Measurements from ENCODE around the gene GBE1. TPM values are rescaled to one million over a fixed set of nuclear protein-coding genes. Genes with fewer than 3 reads are reported as not detected.

GBE1 gene
- total and polyA plus RNA-seq, 11 donors: 32.3 to 204 (median 95.9) TPM

- H3K27me3 ChIP-seq: no peaks in the 10 kb centered on the region
- H3K9me3 ChIP-seq: no peaks in the 10 kb centered on the region
- intact Hi-C loops (cut with DNase I): no loop called here
- TF ChIP-seq POLR2A (IDR thresholded peaks at IDR 0.05) (no peak), CTCF (IDR thresholded peaks at IDR 0.05) (no peak)
- ATAC-seq (no peak), DNase-seq (no peak)
- H3K27ac ChIP-seq: no peak overlapping the region
- H3K36me3 ChIP-seq: no peaks in the 10 kb centered on the region
- no peaks in the 10 kb centered on the region for H3K4me1 ChIP-seq
- H3K4me3 ChIP-seq: no peak overlapping the region
- 87 to 98% (median 96%) methylated on average over 3 of the region's 3 CpGs for WGBS, 4 donors
These were observed 293.1 kb downstream of the GBE1 start for GRCh38 chr3:81468391-81468790.

- DNase-seq (no peak), ATAC-seq (no peak)
- intact Hi-C loops (cut with DNase I): no loop called here
- no peaks in the 10 kb centered on the region for H3K9me3 ChIP-seq
- WGBS, 4 donors: 95 to 100% (median 99%) methylated on average over 1 of the region's 1 CpG
- H3K27me3 ChIP-seq: no peaks in the 10 kb centered on the region
- no peaks in the 10 kb centered on the region for H3K4me1 ChIP-seq
- no peaks in the 10 kb centered on the region for H3K36me3 ChIP-seq
- no peak for TF ChIP-seq POLR2A (IDR thresholded peaks at IDR 0.05)
- TF ChIP-seq CTCF (IDR thresholded peaks at IDR 0.05): no peak
- no peak overlapping the region for H3K4me3 ChIP-seq
- no peak overlapping the region for H3K27ac ChIP-seq
These were observed 295.3 kb downstream of the GBE1 start for GRCh38 chr3:81466201-81466560.

GRCh38 chr3:81465510-81466200 lies 295.8 kb downstream of the GBE1 start:
- Histone ChIP-seq H3K36me3 (no peaks in the 10 kb centered on the region), H3K4me3 (no peak overlapping the region), H3K9me3 (no peaks in the 10 kb centered on the region), H3K4me1 (no peaks in the 10 kb centered on the region), H3K27me3 (no peaks in the 10 kb centered on the region), H3K27ac (no peak overlapping the region)
- TF ChIP-seq POLR2A (IDR thresholded peaks at IDR 0.05): no peak
- intact Hi-C loops (cut with DNase I): no loop called here
- ATAC-seq: no peak
- no peak for DNase-seq
- WGBS, 4 donors: 74 to 84% (median 75%) methylated on average over 7 of the region's 7 CpGs

GRCh38 chr3:81463781-81464180 lies 297.7 kb downstream of the GBE1 start:
- 77 to 90% (median 85%) methylated on average over 3 of the region's 3 CpGs for WGBS, 4 donors
- no peaks in the 10 kb centered on the region for H3K9me3 ChIP-seq
- no peaks in the 10 kb centered on the region for H3K27me3 ChIP-seq
- H3K27ac ChIP-seq: no peak overlapping the region
- H3K4me3 ChIP-seq: no peak overlapping the region
- TF ChIP-seq CTCF (IDR thresholded peaks at IDR 0.05) (no peak), POLR2A (IDR thresholded peaks at IDR 0.05) (no peak)
- ATAC-seq (no peak), DNase-seq (no peak)
- no peaks in the 10 kb centered on the region for H3K36me3 ChIP-seq
- H3K4me1 ChIP-seq: no peaks in the 10 kb centered on the region
- intact Hi-C loops (cut with DNase I): no loop called here

- no peak for ATAC-seq
- Histone ChIP-seq H3K4me1 (no peaks in the 10 kb centered on the region), H3K36me3 (no peaks in the 10 kb centered on the region), H3K27ac (no peak overlapping the region), H3K4me3 (no peak overlapping the region), H3K27me3 (no peaks in the 10 kb centered on the region), H3K9me3 (no peaks in the 10 kb centered on the region)
- intact Hi-C loops (cut with DNase I): no loop called here
- WGBS, 4 donors: 68 to 86% (median 82%) methylated on average over 4 of the region's 4 CpGs
- no peak for DNase-seq
- no peak for TF ChIP-seq POLR2A (IDR thresholded peaks at IDR 0.05)
- TF ChIP-seq CTCF (IDR thresholded peaks at IDR 0.05): no peak
These were observed 298.5 kb downstream of the GBE1 start for GRCh38 chr3:81462921-81463320.
